Neuronal stem cell (in vitro differentiated cells): Measurements from ENCODE around the gene TMC3.

Source experiments
- DNase-seq: peaks from one replicate; pipeline ENCODE4 v3.0.0-alpha.2; 2013; ENCODE audit warnings: low spot score
- H2AFZ ChIP-seq: one replicate; pipeline ENCODE4 v1.6.1; 2013; ENCODE audit warnings: mild to moderate bottlenecking, low read length, inconsistent platforms
- H2AK5ac ChIP-seq: 2 replicates; pipeline ENCODE4 v1.6.1; 2013; ENCODE audit warnings: low read depth, mild to moderate bottlenecking, inconsistent platforms, low read length, moderate library complexity, mixed read lengths
- H2BK120ac ChIP-seq: 2 replicates; pipeline ENCODE4 v1.6.1; 2013; ENCODE audit warnings: low read depth, mild to moderate bottlenecking, inconsistent platforms, low read length, moderate library complexity, mixed read lengths
- H2BK12ac ChIP-seq: one replicate; pipeline ENCODE4 v1.6.1; 2013; ENCODE audit warnings: low read length, inconsistent platforms
- H2BK15ac ChIP-seq: 2 replicates; pipeline ENCODE4 v1.6.1; 2013; ENCODE audit warnings: mild to moderate bottlenecking, low read length, inconsistent platforms, mixed read lengths
- H2BK5ac ChIP-seq: one replicate; pipeline ENCODE4 v1.6.1; 2013; ENCODE audit warnings: inconsistent platforms, mild to moderate bottlenecking, low read length, moderate library complexity
- H3K14ac ChIP-seq: one replicate; pipeline ENCODE4 v1.6.1; 2013; ENCODE audit warnings: low read length, inconsistent platforms
- H3K18ac ChIP-seq: 2 replicates; pipeline ENCODE4 v1.6.1; 2013; ENCODE audit warnings: low read length, inconsistent platforms
- H3K23ac ChIP-seq: 2 replicates; pipeline ENCODE4 v1.6.1; 2013; ENCODE audit warnings: low read depth, mild to moderate bottlenecking, mixed read lengths, low read length, inconsistent platforms; ENCODE audit not compliant: poor library complexity
- H3K27ac ChIP-seq: replicated peaks from 3 replicates; pipeline ENCODE4 v1.5.1; 2013; ENCODE audit warnings: low read length, inconsistent platforms
- H3K27me3 ChIP-seq, 3 experiments: 2 replicates each; pipeline ENCODE4 v1.6.1; 2013; ENCODE audit warnings: low read length in 3 of 3, mild to moderate bottlenecking in 2 of 3, inconsistent platforms in 1 of 3, low read depth in 1 of 3, mixed read lengths in 1 of 3, moderate library complexity in 1 of 3; ENCODE audit not compliant: control insufficient read depth in 3 of 3, insufficient read depth in 3 of 3
- H3K36me3 ChIP-seq, 2 donors: replicated peaks in 1 of 2; 2 replicates each; pipeline ENCODE4 v1.6.1; 2013; ENCODE audit warnings: low read length in 2 of 2; ENCODE audit not compliant: control insufficient read depth in 2 of 2, insufficient read depth in 2 of 2
- H3K4ac ChIP-seq: 2 replicates; pipeline ENCODE4 v1.6.1; 2013; ENCODE audit warnings: inconsistent platforms, mild to moderate bottlenecking, low read length, moderate library complexity
- H3K4me1 ChIP-seq, 2 donors: 1 replicate in 1 of 2; 2 replicates in 1 of 2; pipeline ENCODE4 v1.6.1; 2013; ENCODE audit warnings: low read length in 2 of 2, low read depth in 1 of 2; ENCODE audit not compliant: control insufficient read depth in 2 of 2, insufficient read depth in 1 of 2
- H3K4me2 ChIP-seq: one replicate; pipeline ENCODE4 v1.6.1; 2013; ENCODE audit warnings: mild to moderate bottlenecking, low read length, inconsistent platforms; ENCODE audit not compliant: insufficient read depth, poor library complexity, severe bottlenecking
- H3K4me3 ChIP-seq, 2 donors: 2 replicates each; pipeline ENCODE4 v1.5.1; 2013; ENCODE audit warnings: low read length in 2 of 2, mild to moderate bottlenecking in 2 of 2, inconsistent platforms in 1 of 2, moderate library complexity in 1 of 2
- H3K79me1 ChIP-seq: one replicate; pipeline ENCODE4 v1.6.1; 2013; ENCODE audit warnings: low read depth, mild to moderate bottlenecking, inconsistent platforms, low read length, moderate library complexity
- H3K9ac ChIP-seq: one replicate; pipeline ENCODE4 v1.6.1; 2013; ENCODE audit warnings: mild to moderate bottlenecking, low read depth, low read length, inconsistent platforms; ENCODE audit not compliant: poor library complexity
- H3K9me3 ChIP-seq, 2 donors: replicated peaks in 1 of 2; 2 replicates each; pipeline versions ENCODE3 to v1.6.1; 2013; ENCODE audit warnings: low read length in 2 of 2, mild to moderate bottlenecking in 2 of 2, inconsistent platforms in 1 of 2, low read depth in 1 of 2, mixed read lengths in 1 of 2, moderate library complexity in 1 of 2; ENCODE audit not compliant: control insufficient read depth in 2 of 2, insufficient read depth in 1 of 2
- H4K8ac ChIP-seq: one replicate; pipeline ENCODE4 v1.6.1; 2013; ENCODE audit warnings: low read depth, mild to moderate bottlenecking, inconsistent platforms, low read length, moderate library complexity
- H4K91ac ChIP-seq: one replicate; pipeline ENCODE4 v1.6.1; 2013; ENCODE audit warnings: low read length, low read depth, mild to moderate bottlenecking, inconsistent platforms; ENCODE audit not compliant: poor library complexity
- WGBS, 2 donors: extraction: QIAGEN DNeasy Blood & Tissue Kit; methylation state at CpG; one replicate each; pipeline ENCODE4 v1.1.7; 2013; ENCODE audit warnings: missing lambda C conversion rate in 2 of 2, mixed read lengths in 1 of 2; ENCODE audit not compliant: insufficient read length in 2 of 2, insufficient replicate concordance in 1 of 2; ENCODE audit errors: extremely low coverage in 2 of 2; 5-methylcytosine and 5-hydroxymethylcytosine counted together

Gene TMC3

GRCh38 chr15:81360491-81360890, 13.5 kb downstream of the TMC3 start:
- Histone ChIP-seq H2BK15ac (no peak overlapping the region), H3K4ac (no peak overlapping the region), H3K36me3 (no peaks in the 10 kb centered on the region), H3K9me3 (no peaks in the 10 kb centered on the region), H3K4me3 (no peak overlapping the region), H3K14ac (no peak overlapping the region), H3K27me3 (peaks cover 0 to 4% (median 0%) of the 10 kb centered on the region in 3 experiments), H2AK5ac (no peak overlapping the region), H2BK5ac (no peak overlapping the region), H2BK120ac (no peak overlapping the region), H3K79me1 (no peaks in the 10 kb centered on the region), H3K27ac (no peak overlapping the region), H2BK12ac (no peak overlapping the region), H3K4me1 (no peaks in the 10 kb centered on the region), H3K4me2 (no peak overlapping the region), H4K8ac (no peak overlapping the region), H3K18ac (no peak overlapping the region), H3K23ac (no peak overlapping the region), H4K91ac (no peak overlapping the region), H3K9ac (no peak overlapping the region), H2AFZ (no peak overlapping the region)
- WGBS, 2 donors: no CpG with 5 or more reads among the region's 5 CpGs
- no peak for DNase-seq

GRCh38 chr15:81358248-81358647, 15.8 kb downstream of the TMC3 start:
- no peak overlapping the region for H4K91ac ChIP-seq

GRCh38 chr15:81357180-81357686, 16.8 kb downstream of the TMC3 start:
- Histone ChIP-seq H3K4me3 (no peak overlapping the region), H3K4ac (no peak overlapping the region), H3K79me1 (no peaks in the 10 kb centered on the region), H4K91ac (no peak overlapping the region), H2BK12ac (no peak overlapping the region), H3K27ac (no peak overlapping the region), H2BK120ac (no peak overlapping the region), H4K8ac (no peak overlapping the region), H2AFZ (no peak overlapping the region), H3K27me3 (peaks cover 0 to 4% (median 0%) of the 10 kb centered on the region in 3 experiments), H3K4me2 (no peak overlapping the region), H3K14ac (no peak overlapping the region), H3K9me3 (no peaks in the 10 kb centered on the region), H2BK5ac (no peak overlapping the region), H2AK5ac (no peak overlapping the region), H3K9ac (no peak overlapping the region), H3K23ac (no peak overlapping the region), H3K36me3 (no peaks in the 10 kb centered on the region), H3K18ac (no peak overlapping the region), H3K4me1 (peaks cover 0 to 1% of the 10 kb centered on the region in 2 donors), H2BK15ac (no peak overlapping the region)
- DNase-seq: no peak
- WGBS, 2 donors: no CpG with 5 or more reads among the region's 6 CpGs

More at GRCh38 chr15:81358248-81358647, 15.8 kb downstream of the TMC3 start:
- no peaks in the 10 kb centered on the region for H3K79me1 ChIP-seq
- no peaks in the 10 kb centered on the region for H3K36me3 ChIP-seq
- no peak overlapping the region for H2AFZ ChIP-seq
- no peak overlapping the region for H3K4ac ChIP-seq
- H3K27ac ChIP-seq: no peak overlapping the region
- H3K14ac ChIP-seq: no peak overlapping the region
- no peak overlapping the region for H4K8ac ChIP-seq
- H3K4me1 ChIP-seq: peaks cover 0 to 1% of the 10 kb centered on the region in 2 donors
- H3K9me3 ChIP-seq: no peaks in the 10 kb centered on the region
- peak overlapping the region; percentile 30 for H3K18ac ChIP-seq
- WGBS, 2 donors: no CpG with 5 or more reads among the region's 6 CpGs
- no peak overlapping the region for H3K4me3 ChIP-seq
- no peak overlapping the region for H3K4me2 ChIP-seq
- no peak overlapping the region for H3K9ac ChIP-seq
- no peak for DNase-seq
- no peak overlapping the region for H2BK12ac ChIP-seq
- no peak overlapping the region for H2AK5ac ChIP-seq
- H2BK120ac ChIP-seq: no peak overlapping the region
- H3K23ac ChIP-seq: no peak overlapping the region
- H2BK5ac ChIP-seq: no peak overlapping the region
- no peak overlapping the region for H2BK15ac ChIP-seq
- H3K27me3 ChIP-seq: peaks cover 0 to 4% (median 0%) of the 10 kb centered on the region in 3 experiments

- H2BK12ac ChIP-seq: no peak overlapping the region
- no peaks in the 10 kb centered on the region for H3K36me3 ChIP-seq
- H3K18ac ChIP-seq: no peak overlapping the region
- H2BK15ac ChIP-seq: no peak overlapping the region
- H3K4me2 ChIP-seq: no peak overlapping the region
- H3K4ac ChIP-seq: no peak overlapping the region
- no peak overlapping the region for H2AFZ ChIP-seq
- no peak overlapping the region for H2AK5ac ChIP-seq
- no peak overlapping the region for H3K14ac ChIP-seq
- H3K9ac ChIP-seq: no peak overlapping the region
- no peak overlapping the region for H2BK5ac ChIP-seq
- no peak overlapping the region for H3K27ac ChIP-seq
- H3K9me3 ChIP-seq: no peaks in the 10 kb centered on the region
- H2BK120ac ChIP-seq: no peak overlapping the region
- no peak overlapping the region for H4K8ac ChIP-seq
- no peak overlapping the region for H4K91ac ChIP-seq
- H3K4me1 ChIP-seq: peaks cover 0 to 1% of the 10 kb centered on the region in 2 donors
- WGBS, 2 donors: no CpG with 5 or more reads among the region's 5 CpGs
- H3K79me1 ChIP-seq: no peaks in the 10 kb centered on the region
- peaks cover 0 to 4% (median 0%) of the 10 kb centered on the region in 3 experiments for H3K27me3 ChIP-seq
- DNase-seq: no peak
- H3K4me3 ChIP-seq: no peak overlapping the region
- no peak overlapping the region for H3K23ac ChIP-seq
These were observed 17.8 kb downstream of the TMC3 start for GRCh38 chr15:81356252-81356651.
